PFSK-1 (cell line): ENCODE results near the gene DSPP.

Experiments
- FOXP2 ChIP-seq: optimal IDR thresholded peaks from 2 replicates; pipeline ENCODE3; 2011; ENCODE audit warnings: borderline replicate concordance, control low read depth, inconsistent platforms; ENCODE audit not compliant: insufficient read depth; ENCODE audit errors: extremely low read length, extremely low read depth
- POLR2AphosphoS5 ChIP-seq: IDR thresholded peaks from 2 replicates; pipeline ENCODE4 v1.6.1; 2012; ENCODE audit warnings: low read depth, mild to moderate bottlenecking, control low read depth, low read length, moderate library complexity
- REST ChIP-seq, 2 experiments: IDR thresholded peaks; 2 replicates each; pipeline versions ENCODE4 v1.6.1 to v1.8.0; 2011 to 2012; ENCODE audit warnings: low read depth in 2 of 2, low read length in 2 of 2, control low read depth in 1 of 2, inconsistent platforms in 1 of 2, mild to moderate bottlenecking in 1 of 2, moderate library complexity in 1 of 2; ENCODE audit not compliant: insufficient read depth in 1 of 2
- SIN3A ChIP-seq: IDR thresholded peaks from 2 replicates; pipeline ENCODE4 v1.6.1; 2012; ENCODE audit warnings: mild to moderate bottlenecking, low read length, moderate library complexity, borderline replicate concordance; ENCODE audit not compliant: insufficient read depth
- TAF1 ChIP-seq: IDR thresholded peaks from 2 replicates; pipeline ENCODE4 v1.6.1; 2012; ENCODE audit warnings: low read length, control low read depth, borderline replicate concordance; ENCODE audit not compliant: insufficient read depth

The DSPP gene

GRCh38 chr4:87649980-87650379 lies 41.7 kb downstream of the DSPP start, which contains the start of gene DMP1:
TSS of gene DMP1 (plus strand) at chr4:87650280. CDS start at chr4:87656493, 6,213 bp downstream.
- TF ChIP-seq SIN3A (no peak), REST (IDR thresholded peaks at IDR 0.05; ENCODE audit: insufficient read depth in 1 of 2, low read depth in 2 of 2, low read length in 2 of 2) (no peak), FOXP2 (no peak), TAF1 (no peak), POLR2AphosphoS5 (no peak)

- no peak for TF ChIP-seq TAF1
- TF ChIP-seq FOXP2 = no peak
- TF ChIP-seq SIN3A = no peak
- no peak for TF ChIP-seq POLR2AphosphoS5
- no peak for TF ChIP-seq REST (IDR thresholded peaks at IDR 0.05; ENCODE audit: insufficient read depth in 1 of 2, low read depth in 2 of 2, low read length in 2 of 2)
Observed at GRCh38 chr4:87650938-87651337, 42.6 kb downstream of the DSPP start.

GRCh38 chr4:87651941-87652340 lies 43.6 kb downstream of the DSPP start:
- TF ChIP-seq POLR2AphosphoS5 (no peak), SIN3A (no peak), REST (IDR thresholded peaks at IDR 0.05; ENCODE audit: insufficient read depth in 1 of 2, low read depth in 2 of 2, low read length in 2 of 2) (no peak), FOXP2 (no peak), TAF1 (no peak)

GRCh38 chr4:87654487-87655044 lies 46.2 kb downstream of the DSPP start:
- TF ChIP-seq POLR2AphosphoS5 (no peak), SIN3A (no peak), REST (IDR thresholded peaks at IDR 0.05; ENCODE audit: insufficient read depth in 1 of 2, low read depth in 2 of 2, low read length in 2 of 2) (no peak; a peak in 1 of 4 replicates), FOXP2 (no peak), TAF1 (no peak)
